Epithelial cell of esophagus (primary cell): ENCODE data around the gene THSD7B.
"Not testable (repeated sequence)": the region's sequence is repeated elsewhere in the genome, so short reads cannot be mapped to it uniquely, and the experiment has no call there.

Experiments
- DNase-seq: peaks from one replicate; pipeline ENCODE4 v3.0.0; 2010; ENCODE audit warnings: low read depth
- H3K4me3 ChIP-seq: 2 replicates; pipeline ENCODE4 v1.5.1; 2011; ENCODE audit warnings: mild to moderate bottlenecking, low read length, control low read depth
- CTCF ChIP-seq: IDR thresholded peaks from 2 replicates; pipeline ENCODE4 v1.5.1; 2011; ENCODE audit warnings: low read depth, mild to moderate bottlenecking, low read length, control low read depth, inconsistent platforms; ENCODE audit not compliant: insufficient read depth; ENCODE audit errors: missing control alignments

The THSD7B gene

GRCh38 chr2:137696916-137697315 lies 931.6 kb downstream of the THSD7B start:
- no peak for DNase-seq
- no peak for TF ChIP-seq CTCF
- no peak overlapping the region for H3K4me3 ChIP-seq

DNA sequence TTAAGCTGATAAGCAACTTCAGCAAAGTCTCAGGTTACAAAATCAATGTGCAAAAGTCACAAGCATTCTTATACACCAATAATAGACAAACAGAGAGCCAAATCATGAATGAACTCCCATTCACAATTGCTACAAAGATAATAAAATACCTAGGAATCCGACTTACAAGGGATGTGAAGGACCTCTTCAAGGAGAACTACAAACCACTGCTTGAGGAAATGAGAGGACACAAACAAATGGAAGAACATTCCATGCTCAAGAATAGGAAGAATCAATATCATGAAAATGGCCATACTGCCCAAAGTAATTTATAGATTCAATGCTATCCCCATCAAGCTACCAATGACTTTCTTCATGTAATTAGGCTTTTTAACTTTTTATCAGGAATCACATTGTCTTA lies 934.9 kb downstream of the THSD7B start:
- not testable (repeated sequence) for DNase-seq, H3K4me3 ChIP-seq

DNA sequence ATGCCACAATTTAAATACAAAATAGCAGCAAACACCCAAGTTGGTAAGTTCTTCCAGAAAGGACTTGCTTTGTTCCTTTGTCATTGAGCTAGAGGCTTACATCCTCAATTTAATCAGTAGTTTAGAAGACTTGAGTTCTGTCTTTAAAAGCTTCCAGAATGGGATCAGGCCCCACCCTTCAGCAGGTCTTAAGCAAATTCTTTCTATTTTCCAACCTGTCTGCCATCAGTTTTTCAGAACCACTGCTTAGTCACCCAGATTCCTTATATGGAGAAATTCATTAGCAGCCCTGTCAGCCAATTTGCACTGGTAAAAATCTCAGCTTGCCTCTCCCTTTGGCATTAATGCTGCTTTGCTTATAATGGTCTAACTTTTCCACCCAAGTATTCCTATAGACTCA lies 935.3 kb downstream of the THSD7B start:
- no peak overlapping the region for H3K4me3 ChIP-seq
- no peak for TF ChIP-seq CTCF
- no peak for DNase-seq

DNA sequence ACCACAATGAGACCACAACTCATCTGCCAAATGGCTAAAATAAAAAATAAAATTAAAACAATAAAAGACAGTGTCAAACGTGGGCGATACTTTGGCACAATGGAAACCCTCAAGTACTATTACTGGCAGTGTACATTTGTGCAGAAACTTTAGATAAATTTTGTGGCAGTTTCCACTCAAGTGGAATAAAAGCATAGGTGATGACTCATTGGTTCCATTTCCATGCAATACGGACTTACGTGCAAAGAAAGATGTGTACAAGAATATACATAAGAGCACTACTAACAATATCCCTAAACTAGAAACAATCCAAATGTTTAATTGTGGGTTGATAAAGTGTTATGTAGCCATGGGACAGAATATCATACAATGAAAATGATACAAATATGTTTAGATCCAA lies 940.0 kb downstream of the THSD7B start:
- no peak for TF ChIP-seq CTCF
- no peak overlapping the region for H3K4me3 ChIP-seq
- DNase-seq = no peak

GRCh38 chr2:137706786-137707613 lies 941.7 kb downstream of the THSD7B start:
- DNase-seq = peak; percentile 8
- H3K4me3 ChIP-seq = no peak overlapping the region
- no peak for TF ChIP-seq CTCF

DNA sequence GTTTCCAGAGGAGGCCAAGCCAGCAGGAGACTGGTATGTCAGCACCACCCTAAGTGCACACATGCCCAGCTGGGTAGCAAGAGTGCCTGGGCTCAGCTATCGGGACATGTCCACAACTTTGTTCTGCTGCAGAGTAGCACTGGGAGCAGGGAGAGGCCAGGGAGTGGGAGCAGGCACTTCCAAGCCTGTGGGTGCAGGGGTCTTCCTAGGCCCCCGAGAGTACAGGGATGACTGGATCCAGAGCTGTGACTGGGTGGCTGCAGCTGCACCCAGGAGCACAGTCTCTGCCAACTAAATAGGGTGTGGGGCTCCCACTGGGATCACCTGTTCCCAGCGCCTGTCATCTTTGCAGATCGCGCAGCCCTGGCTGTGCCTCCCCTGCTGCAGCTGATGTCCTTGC lies 943.0 kb downstream of the THSD7B start:
- TF ChIP-seq CTCF = no peak
- no peak for DNase-seq
- H3K4me3 ChIP-seq = no peak overlapping the region

GRCh38 chr2:137715731-137716191 lies 950.4 kb downstream of the THSD7B start:
- no peak overlapping the region for H3K4me3 ChIP-seq
- no peak for DNase-seq
- TF ChIP-seq CTCF = no peak
